Fibroblast of skin of left quadriceps (primary cell): ENCODE results near the gene NLRP7.
"Not testable (repeated sequence)": the region's sequence is repeated elsewhere in the genome, so short reads cannot be mapped to it uniquely, and the experiment has no call there.

Source experiments
- DNase-seq, 2 experiments: peaks; one replicate each; pipeline ENCODE4 v3.0.0-alpha.2; 2013; ENCODE audit warnings: low read depth in 2 of 2

Gene NLRP7

DNA sequence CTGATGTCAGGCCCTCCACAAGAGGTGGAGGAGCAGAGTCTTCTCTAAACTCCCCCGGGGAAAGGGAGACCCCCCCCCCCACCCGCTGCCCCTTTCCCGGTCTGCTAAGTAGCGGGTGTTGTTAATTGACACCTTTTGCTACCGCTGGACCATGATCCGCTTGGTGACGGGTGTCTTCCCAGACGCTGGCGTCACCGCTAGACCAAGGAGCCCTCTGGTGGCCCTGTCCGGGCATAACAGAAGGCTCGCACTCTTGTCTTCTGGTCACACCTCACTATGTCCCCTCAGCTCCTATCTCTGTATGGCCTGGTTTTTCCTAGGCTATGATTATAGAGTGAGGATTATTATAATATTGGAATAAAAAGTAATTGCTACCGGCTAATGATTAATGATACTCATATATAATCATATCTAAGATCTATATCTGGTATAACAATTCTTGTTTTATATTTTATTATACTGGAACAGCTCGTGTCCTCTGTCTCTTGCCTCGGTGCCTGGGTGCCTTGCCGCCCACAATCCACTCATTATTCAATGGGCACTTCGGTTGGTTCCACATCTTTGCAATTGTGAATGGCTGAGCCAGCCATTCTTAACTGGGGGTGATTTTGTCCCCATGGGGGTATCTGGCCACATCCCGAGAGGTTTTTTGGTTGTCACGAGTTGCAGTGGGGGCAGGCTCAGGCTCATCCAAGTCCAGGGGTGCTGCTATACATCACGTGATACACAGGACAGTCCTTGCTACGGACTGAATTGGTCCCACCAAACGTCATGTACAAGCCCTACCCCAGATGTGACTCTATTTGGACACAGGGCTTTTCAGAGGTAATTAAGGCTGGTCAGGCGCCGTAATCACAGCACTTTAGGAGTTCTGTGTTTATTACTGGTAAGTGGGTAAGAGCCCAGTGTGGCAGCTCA is 27.4 kb downstream of the NLRP7 start:
- DNase-seq: not testable (repeated sequence)

DNA sequence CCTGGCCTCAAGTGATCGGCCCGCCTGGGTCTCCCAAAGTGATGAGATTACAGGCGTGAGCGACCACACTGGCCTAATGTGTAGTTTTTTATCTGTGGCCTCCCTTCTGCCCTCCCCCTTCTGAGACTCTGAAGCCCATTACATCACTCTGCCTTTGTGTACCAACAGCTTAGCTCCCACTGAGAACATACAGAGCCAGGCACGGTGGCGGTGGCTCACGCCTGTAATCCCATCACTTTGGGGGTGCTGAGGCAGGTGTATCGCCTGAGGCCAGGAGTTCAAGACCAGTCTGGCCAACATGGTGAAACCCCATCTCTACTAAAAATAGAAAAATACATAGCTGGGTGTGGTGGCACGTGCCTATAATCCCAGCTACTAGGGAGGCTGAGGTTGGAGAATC is 28.8 kb downstream of the NLRP7 start:
- no peak for DNase-seq

DNA sequence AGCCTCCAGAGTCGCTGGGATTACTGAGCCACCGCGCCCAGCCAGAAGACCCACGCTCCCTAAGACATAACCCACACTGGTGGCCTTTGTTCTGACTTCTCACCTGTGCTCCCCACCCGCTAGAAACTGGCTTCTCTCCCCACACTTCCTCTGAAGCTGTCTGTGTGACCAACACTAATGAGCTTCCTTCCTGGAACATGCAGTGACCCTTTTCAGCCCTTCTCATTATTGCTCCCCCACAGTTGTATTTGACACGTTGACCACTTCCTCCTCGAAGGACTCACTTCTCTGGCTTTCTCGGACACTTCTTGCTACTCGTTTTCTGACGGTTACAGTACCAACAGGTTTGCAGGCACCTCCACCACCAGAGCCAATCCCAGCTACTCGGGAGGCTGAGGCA is 30.5 kb downstream of the NLRP7 start:
- no peak for DNase-seq

DNA sequence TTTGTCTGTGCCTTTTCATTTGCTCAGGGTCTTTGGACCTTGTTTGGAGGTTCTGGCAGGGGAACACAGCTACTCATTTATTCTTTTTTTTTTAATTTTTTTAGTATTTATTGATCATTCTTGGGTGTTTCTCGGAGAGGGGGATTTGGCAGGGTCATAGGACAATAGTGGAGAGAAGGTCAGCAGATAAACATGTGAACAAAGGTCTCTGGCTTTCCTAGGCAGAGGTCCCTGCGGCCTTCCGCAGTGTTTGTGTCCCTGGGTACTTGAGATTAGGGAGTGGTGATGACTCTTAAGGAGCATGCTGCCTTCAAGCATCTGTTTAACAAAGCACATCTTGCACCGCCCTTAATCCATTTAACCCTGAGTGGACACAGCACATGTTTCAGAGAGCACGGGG is 39.4 kb downstream of the NLRP7 start:
- DNase-seq: not testable (repeated sequence)

DNA sequence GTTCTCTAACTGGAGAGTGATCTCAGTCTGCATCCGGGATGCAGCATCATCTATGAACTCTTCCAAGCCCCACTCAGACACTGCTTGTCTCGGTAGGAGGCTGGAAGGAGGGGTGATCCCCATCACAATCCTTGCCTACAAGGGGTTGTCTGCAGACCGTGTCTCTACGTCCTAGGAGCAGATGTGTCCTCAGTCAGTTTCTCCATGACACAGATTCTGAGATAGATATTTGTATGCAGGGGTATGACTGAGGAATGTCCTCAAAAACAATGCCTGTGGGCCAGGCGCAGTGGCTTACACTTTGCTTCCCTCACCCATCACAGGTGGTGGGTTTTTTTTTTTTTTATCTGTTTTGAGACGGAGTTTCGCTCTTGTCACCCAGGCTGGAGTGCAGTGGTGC is 40.5 kb downstream of the NLRP7 start:
- no peak for DNase-seq

DNA sequence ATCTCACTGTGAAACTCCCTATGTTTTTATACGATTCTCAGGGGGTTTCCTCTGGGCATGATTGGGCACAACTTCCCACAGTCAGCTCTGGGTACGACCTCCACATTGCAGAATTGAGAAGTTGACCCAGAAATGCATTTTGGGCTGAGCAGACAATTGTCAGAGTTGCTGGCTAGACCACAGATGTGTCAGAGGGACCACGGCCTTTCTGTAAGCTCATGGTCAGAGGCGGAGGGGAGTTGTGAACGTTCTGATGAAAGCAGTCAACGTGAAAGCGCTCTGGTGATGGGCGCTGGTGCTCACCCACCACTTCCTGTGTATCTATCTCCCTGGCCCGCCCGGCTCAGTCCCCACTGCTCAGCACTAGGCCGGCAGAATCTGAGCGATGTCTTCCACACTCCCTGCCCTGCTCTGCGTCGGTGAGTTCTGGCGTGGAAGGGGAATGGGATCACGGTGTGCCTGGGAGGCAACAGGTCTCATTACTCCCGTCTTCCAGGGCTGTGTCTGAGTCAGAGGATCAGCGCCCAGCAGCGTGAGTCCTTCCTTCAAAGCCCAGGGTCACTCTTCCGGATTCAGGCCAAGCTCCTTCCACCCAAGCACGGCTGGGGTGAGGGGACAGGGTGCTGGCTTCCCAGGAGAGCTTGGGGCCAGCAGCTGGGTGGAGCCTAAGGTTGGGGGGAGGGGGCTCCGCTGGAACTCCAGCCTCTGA is 41.4 kb downstream of the NLRP7 start, which contains the start of gene NCR1:
TSS of gene NCR1 (plus strand) at position 346 of the 709 bp plus-strand sequence. CDS start at position 386, 40 bp downstream.
- no peak for DNase-seq

DNA sequence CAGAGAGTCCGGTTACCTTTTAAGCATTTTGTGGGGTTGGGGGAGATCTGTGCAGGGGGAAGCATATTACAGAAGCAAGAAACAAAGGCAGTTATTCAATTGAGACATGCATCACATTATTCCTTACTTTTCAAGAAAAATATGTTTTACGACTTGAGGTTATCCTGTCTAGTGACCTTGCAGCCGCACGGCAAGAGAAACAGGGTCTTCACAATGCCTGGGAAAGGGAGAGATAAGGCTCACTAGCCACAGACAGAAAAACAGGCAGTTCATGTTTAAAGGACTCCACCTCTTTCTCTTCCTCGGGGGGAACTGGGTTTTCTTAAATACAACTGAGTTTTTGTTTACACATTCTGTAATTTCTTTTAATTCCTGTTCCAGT is 41.9 kb downstream of the NLRP7 start:
- no peak for DNase-seq

DNA sequence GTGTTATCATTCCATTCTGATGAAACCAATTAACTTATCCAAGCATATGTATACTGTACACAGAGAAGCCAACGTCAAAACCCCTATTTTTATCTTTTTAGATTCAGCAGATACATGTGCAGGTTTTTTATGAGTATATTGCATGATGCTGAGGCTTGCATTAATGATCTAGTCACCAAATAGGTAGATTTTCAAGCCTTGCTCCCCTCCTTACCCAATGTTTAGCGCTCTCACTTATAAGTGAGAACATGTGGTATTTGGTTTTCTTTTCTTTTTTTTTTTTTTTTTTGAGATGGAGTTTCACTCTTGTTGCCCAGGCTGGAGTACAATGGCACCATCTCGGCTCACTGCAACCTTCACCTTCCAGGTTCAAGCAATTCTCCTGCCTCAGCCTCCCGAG is 43.1 kb downstream of the NLRP7 start:
- not testable (repeated sequence) for DNase-seq

DNA sequence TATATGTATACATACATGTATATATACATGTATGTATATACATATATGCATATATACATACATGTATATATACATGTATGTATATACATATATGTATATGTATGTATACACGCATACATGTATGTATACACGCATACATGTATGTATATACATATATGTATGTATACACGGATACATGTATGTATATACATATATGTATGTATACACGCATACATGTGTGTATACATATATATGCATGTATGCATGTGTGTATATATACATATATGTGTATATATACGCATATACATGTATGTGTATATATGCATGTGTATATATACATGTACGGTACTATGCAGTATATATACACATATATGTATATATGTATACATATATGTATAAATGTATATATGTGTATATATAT is 44.0 kb downstream of the NLRP7 start:
- no peak for DNase-seq

DNA sequence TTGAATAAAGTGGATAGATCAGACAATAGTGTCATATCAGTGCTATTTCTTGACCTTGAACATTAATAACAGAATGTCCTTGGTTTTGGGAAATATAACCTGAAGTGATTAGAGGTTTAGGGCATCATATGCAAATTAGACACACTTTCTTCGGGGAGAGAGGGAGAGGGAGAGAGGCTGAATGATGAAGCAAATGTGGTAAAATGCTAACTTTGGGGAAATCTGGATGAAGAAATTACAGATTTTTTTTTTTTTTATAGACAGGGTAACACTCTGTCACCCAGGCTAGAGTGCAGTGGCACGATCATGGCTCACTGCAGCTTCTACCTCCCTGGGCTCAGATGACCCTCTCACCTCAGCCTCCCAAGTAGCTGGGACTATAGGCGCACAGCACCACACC is 45.3 kb downstream of the NLRP7 start:
- DNase-seq: no peak

DNA sequence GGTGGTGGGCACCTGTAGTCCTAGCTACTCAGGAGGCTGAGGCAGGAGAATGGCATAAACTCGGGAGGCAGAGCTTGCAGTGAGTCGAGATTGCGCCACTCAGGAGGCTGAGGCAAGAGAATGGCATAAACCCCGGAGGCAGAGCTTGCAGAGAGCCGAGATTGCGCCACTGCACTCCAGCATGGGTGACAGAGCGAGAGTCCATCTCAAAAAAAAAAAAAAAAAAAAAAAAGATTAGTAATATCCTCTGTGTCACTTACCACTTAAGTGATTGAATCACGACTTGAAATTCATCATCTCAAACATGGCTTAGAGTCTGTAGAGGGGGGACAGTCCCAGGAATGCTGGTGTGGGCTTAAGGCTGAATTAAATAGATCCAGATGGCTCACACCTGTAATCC is 46.2 kb downstream of the NLRP7 start:
- not testable (repeated sequence) for DNase-seq

DNA sequence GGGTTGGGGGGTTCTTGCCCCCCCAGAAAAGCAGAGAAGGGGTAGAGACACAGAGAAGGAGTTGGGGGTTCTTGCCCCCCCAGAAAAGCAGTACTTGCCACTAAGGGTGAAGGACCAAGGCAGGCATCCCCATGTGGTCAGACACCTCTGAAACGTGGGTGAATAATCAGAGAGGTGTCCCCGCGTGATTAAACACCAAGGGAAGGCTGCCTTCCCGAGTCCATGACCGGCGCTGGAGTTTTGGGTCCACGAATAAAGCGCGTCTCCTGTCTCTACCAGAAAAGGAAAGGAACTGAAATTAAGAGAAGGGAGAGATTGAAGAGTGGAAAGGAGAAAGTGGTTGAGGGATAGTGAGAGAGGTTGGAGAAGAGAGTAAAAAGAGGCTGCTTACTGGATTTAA is 47.7 kb downstream of the NLRP7 start:
- DNase-seq: not testable (repeated sequence)

DNA sequence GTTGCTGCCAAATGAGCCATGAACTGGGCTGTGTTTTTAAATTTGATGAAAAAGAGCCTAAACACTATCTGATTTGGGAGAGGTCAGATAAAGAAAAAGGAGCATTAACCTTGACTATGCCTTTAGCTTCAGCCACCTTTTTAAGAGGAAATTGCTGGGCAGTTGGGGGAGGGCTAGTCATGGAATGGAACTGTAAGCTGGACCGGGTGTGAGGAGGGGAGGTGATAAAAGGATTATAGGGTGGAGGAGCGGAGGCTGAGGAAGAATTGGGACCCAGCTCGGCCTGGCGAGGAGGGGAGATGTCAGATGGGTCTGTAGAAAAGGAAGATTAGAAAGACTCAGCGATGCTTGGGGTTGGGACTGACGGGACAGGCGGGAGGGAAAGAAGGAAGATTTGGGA is 48.6 kb downstream of the NLRP7 start:
- DNase-seq: not testable (repeated sequence)

DNA sequence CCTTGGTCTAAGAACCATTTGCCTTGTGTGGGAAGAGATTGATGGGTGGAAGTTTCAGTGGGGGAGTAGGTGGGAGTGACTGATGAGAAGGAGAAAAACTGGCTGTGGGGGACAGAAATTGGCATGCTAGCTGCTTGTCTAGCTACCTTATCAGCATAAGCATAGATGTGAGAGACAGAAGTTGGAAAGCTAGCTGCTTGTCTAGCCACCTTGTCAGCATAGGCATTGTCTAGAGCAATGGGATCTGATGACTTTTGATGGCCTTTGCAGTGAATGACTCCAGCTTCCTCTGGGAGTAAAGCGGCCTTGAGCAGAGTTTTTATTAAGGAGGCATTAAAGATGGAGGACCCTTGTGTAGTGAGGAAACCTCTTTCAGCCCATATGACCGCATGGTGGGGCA is 51.3 kb downstream of the NLRP7 start:
- DNase-seq: no peak

DNA sequence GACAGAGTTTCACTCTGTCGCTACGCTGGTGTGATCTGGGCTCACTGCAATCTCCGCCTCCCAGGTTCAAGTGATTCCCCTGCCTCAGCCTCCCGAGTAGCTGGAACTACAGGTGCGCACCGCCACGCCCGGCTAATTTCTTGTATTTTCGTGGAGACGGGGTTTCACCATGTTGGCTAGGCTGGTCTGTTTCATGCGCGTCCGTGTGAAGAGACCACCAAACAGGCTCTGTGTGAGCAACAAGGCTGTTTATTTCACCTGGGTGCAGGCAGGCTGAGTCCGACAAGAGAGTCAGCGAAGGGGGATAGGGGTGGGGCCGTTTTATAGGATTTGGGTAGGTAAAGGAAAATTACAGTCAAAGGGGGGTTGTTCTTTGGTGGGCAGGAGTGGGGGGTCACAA is 53.2 kb downstream of the NLRP7 start:
- DNase-seq: not testable (repeated sequence)

DNA sequence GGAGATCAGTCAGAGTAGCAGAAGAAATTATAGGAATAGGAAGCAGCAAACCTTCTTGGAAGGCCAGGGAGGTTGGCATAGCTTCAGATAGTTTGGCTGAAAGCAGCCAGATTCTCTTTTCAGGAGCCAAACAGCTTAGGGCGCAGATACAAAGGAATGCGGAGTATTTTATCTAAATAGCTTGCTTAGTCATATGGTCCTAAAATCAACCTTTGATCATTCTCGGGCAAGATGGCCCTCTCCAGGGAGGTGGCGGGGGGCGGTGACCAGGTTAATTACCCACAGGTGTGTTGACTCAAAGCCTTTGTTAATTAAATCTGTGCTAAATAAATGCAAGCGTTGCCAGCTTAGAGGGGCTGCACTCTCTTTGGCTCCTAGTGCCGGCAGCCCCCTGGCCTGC is 53.9 kb downstream of the NLRP7 start:
- no peak for DNase-seq

DNA sequence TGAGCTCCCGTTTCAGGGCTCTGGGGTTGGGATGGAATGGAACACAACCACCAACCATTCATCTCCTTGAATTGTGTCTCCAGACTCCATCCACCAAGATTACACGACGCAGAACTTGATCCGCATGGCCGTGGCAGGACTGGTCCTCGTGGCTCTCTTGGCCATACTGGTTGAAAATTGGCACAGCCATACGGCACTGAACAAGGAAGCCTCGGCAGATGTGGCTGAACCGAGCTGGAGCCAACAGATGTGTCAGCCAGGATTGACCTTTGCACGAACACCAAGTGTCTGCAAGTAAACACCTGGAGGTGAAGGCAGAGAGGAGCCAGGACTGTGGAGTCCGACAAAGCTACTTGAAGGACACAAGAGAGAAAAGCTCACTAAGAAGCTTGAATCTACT is 57.8 kb downstream of the NLRP7 start:
- no peak for DNase-seq

DNA sequence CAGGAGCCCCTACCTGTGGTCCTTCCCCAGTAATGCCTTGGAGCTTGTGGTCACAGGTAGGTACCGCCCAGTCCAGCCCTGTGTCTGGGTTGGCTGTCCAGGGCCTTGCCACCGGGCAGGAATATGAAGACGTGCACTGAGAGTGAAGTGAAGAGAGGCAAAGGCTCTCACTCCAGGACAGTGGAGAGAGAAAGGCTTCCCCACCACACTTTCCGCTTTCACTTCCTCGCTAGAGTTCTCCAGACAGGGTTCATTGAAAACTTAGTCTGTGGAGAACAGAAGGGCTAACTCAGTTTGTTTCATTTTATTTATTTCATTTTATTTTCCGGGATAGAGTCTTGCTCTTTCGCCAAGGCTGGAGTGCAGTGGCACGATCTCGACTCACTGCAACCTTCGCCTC is 59.1 kb downstream of the NLRP7 start:
- no peak for DNase-seq

DNA sequence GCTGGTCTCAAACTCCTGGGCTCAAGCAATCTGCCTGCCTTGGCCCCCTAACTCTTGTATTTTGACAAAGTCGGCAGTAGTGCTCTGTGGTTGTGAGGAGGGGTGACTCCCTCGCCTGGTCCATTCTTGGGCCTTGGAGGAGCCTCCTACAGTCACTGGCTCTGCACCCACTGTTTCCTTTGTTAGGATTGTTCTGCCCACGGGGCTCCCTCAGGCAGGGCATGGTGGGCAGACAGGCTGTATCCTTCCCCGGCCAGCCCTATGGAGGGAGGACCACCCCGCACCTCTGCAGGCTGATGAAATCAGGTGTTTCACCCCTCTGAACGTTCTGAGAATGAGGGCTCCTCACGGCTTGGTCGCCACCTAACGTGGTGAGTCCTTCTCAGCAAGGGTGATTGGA is 64.1 kb downstream of the NLRP7 start:
- DNase-seq: no peak

DNA sequence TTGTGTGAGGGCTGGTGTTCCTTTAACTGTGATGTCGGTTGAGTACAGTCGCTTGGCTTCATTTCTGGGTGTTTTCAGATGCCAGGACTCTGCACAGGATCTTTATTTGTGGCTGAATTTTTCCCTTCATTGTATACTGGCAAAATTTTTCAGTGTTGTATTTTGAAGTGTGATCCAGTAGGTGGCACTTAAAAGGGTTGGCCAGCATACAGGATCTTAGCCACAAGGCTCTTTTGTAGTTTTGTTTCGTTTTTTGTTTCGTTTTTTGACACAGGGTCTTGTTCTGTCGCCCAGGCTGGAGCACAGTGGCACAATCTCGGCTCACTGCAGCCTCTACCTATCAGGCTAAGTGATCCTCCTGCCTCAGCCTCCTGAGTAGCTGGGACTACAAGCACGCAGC is 64.6 kb downstream of the NLRP7 start:
- no peak for DNase-seq

DNA sequence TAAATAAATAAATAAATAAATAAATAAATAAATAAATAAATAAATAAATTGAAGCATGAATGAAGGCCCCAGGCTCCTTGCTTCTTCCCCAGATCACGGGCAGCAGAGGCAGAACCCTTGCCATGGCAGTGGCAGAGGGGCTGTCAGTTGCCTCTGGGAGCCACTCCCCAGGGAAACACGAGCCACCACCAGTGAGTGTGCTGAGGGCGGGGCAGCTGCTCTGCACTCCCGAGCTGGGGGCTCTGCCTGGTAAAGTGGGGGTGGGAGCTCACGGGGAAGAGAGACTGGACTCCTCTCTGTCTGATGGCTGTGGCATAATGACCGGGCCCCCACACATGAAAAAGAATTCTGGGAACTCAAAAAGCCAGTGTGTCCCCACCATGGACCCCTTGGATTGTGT is 65.4 kb downstream of the NLRP7 start:
- no peak for DNase-seq

DNA sequence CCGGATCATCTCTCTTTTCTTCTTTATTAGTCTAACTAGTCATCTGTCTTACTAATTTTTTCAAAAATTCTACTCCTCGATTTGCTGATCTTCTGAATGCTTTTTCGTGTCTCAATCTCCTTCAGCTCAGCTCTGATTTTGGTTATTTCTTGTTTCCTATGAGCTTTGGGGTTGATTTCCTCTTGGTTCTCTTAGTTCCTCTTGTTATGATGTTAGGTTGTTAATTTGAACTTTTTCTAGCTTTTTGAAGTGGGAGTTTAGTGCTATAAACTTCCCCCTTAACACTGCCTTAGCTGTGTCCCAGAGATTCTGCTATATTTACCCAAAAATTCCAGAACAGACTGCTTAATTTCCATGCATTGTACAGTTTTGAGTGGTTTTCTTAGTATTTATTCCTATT is 69.9 kb downstream of the NLRP7 start:
- no peak for DNase-seq

DNA sequence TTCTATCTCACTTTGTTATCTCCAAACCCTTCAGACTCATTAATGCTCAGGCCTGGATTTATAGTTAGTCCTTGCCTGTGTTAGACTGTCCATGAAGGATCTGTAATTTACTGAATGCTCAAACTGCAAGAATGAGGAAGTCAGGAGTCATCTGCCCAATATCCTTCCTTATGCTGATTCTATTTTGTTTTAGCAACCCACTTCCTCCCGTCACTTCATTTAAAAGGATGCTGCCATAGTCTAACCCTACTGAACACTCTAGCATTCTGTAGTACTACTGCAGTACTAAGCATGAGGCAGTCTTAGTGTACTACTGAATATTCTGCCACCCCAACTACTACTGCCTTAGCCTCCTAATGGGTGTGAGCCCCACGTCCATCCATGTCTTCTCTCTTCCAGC is 71.8 kb downstream of the NLRP7 start:
- DNase-seq: no peak
